ENCODE measurements around the gene CCT7. TPM values are rescaled to one million over a fixed set of nuclear protein-coding genes. Genes with fewer than 3 reads are reported as not detected.
"Not testable (repeated sequence)": the region's sequence is repeated elsewhere in the genome, so short reads cannot be mapped to it uniquely, and the experiment has no call there.

Gene CCT7
- polyA plus RNA-seq, 1 experiment: 331 TPM

DNA sequence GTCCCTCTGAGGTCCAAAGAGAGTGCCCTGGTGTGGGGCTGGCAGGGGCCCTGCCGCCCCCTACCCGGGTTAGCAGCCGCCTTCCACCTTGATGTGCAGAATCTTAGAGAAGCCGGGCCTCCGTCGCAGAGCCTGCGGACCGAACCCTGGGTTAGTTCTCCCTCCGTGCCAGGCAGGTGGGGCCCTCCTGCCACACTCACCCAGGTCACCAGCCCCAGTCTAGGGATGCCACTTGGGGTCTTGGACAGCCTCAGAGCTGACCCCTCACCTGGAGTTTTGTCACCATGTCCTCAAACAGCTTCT, 24.8 kb downstream of the CCT7 start:
- Histone ChIP-seq H3K9me3 (ENCODE audit: control insufficient read depth, insufficient read depth, low read length) (no peaks in the 10 kb centered on the region), H3K4me3 (ENCODE audit: low read depth, low read length) (no peak overlapping the region), H3K27me3 (ENCODE audit: control insufficient read depth, insufficient read depth, low read length) (no peaks in the 10 kb centered on the region), H3K27ac (ENCODE audit: low read depth, low read length) (no peak overlapping the region)
- no peak for DNase-seq (ENCODE audit: low read depth, low spot score)
- TF ChIP-seq, protein P1, sequence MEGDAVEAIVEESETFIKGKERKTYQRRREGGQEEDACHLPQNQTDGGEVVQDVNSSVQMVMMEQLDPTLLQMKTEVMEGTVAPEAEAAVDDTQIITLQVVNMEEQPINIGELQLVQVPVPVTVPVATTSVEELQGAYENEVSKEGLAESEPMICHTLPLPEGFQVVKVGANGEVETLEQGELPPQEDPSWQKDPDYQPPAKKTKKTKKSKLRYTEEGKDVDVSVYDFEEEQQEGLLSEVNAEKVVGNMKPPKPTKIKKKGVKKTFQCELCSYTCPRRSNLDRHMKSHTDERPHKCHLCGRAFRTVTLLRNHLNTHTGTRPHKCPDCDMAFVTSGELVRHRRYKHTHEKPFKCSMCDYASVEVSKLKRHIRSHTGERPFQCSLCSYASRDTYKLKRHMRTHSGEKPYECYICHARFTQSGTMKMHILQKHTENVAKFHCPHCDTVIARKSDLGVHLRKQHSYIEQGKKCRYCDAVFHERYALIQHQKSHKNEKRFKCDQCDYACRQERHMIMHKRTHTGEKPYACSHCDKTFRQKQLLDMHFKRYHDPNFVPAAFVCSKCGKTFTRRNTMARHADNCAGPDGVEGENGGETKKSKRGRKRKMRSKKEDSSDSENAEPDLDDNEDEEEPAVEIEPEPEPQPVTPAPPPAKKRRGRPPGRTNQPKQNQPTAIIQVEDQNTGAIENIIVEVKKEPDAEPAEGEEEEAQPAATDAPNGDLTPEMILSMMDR (IDR thresholded peaks at IDR 0.05; ENCODE audit: low read depth, low read length): no peak
- ChIA-PET POLR2A (no interaction called here), CTCF (no interaction called here)

DNA sequence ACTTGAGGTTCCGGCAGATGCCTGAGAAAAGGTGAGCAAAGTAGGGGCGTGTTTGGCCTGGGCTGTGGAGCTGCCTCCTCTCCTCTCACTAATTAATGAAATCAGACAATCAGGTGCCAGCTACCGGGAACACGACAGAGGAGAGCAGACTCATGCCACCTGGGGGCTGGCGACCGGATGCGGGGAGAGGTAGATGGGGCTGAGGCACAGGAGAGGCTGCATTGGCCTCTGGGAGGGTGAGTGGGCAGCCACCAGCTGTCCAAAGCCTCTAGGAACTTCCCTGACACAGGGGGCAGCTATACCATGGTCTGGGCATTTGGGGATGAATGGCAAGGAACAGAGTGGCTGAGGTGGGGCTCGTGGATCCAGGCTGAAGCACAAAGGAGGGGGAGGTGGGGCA, 25.2 kb downstream of the CCT7 start:
- H3K4me3 ChIP-seq (ENCODE audit: low read depth, low read length): no peak overlapping the region
- TF ChIP-seq, protein P1 (IDR thresholded peaks at IDR 0.05; ENCODE audit: low read depth, low read length): no peak
- POLR2A ChIA-PET: no interaction called here
- DNase-seq (ENCODE audit: low read depth, low spot score): no peak
- H3K27me3 ChIP-seq (ENCODE audit: control insufficient read depth, insufficient read depth, low read length): no peaks in the 10 kb centered on the region
- H3K9me3 ChIP-seq (ENCODE audit: control insufficient read depth, insufficient read depth, low read length): no peaks in the 10 kb centered on the region
- H3K27ac ChIP-seq (ENCODE audit: low read depth, low read length): no peak overlapping the region
- CTCF ChIA-PET: interaction anchor here (0.6 kb wide), 1 partner anchor 82 kb away, joined by 4 read pairs; no protein-coding TSS in a partner anchor

DNA sequence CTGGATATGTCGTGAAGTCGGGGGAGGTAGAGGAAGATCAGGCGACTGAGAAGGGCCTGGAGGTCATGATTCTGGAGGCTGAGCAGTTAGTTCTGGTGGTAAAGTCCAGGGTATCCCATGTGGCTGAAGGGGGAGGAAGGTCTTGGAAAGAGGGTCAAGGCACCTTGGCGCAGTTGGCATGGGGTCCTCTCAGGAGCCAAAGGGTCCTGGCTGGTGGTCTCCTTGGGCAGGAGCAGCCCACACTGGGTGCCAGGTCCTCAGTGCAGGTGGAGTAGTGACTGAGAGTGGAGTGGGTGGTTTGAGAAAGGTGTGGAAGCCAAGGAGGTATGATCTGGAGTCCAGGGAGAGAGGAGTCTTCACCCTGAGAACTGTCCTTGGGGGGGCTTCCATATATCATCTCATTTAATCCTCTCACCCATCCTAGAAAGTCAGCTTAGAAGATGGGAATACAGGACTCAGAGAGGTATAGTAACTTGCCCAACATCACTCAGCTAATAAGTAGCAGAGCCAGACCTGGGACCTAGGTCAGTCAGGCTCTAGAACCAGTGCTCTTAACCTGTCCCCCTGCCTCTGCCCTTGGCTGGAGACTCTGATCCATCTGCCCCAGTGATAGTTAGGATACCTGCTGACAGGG, 25.7 kb downstream of the CCT7 start:
- Histone ChIP-seq H3K27ac (ENCODE audit: low read depth, low read length) (no peak overlapping the region), H3K9me3 (ENCODE audit: control insufficient read depth, insufficient read depth, low read length) (no peaks in the 10 kb centered on the region), H3K27me3 (ENCODE audit: control insufficient read depth, insufficient read depth, low read length) (no peaks in the 10 kb centered on the region), H3K4me3 (ENCODE audit: low read depth, low read length) (no peak overlapping the region)
- POLR2A ChIA-PET: no interaction called here
- TF ChIP-seq, protein P1 (IDR thresholded peaks at IDR 0.05; ENCODE audit: low read depth, low read length): no peak
- DNase-seq (ENCODE audit: low read depth, low spot score): no peak
- CTCF ChIA-PET: interaction anchor here (0.6 kb wide), 2 partner anchors 82 to 266 kb away, joined by 3 to 4 read pairs; no protein-coding TSS in a partner anchor

DNA sequence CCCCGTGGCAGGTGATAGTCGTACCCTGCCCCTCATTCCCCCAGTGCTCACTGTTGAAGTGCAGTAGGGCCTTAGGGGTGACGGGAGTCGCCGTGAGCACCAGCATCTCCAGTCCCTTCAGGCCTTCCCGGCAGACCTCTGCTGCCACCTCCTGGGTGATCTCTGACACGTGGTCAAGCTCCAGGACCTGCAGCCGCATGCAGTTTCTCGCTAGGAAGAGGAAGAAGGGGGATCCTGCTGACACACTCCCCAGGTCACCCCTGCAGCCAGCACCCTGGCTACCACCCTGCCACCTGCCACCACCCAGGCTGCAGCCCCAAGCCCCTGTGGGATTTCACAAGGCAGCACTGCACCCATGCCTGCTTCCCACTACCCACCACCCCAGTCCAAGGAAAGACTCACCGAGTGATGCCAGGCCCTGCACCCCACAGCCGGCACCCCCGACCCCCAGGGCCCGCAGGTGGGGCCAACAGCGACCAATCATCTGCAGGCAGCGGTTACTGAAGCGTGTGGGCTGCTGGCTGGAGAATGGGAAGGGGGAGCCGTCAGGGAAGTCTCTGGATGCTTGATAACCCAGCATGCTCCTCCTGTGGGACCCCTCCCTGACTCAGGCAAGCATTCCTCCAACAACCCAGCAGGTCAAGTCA, 26.4 kb downstream of the CCT7 start:
- TF ChIP-seq, protein P1 (IDR thresholded peaks at IDR 0.05; ENCODE audit: low read depth, low read length): peak; percentile 39
- H3K27ac ChIP-seq (ENCODE audit: low read depth, low read length): no peak overlapping the region
- H3K27me3 ChIP-seq (ENCODE audit: control insufficient read depth, insufficient read depth, low read length): no peaks in the 10 kb centered on the region
- H3K9me3 ChIP-seq (ENCODE audit: control insufficient read depth, insufficient read depth, low read length): no peaks in the 10 kb centered on the region
- H3K4me3 ChIP-seq (ENCODE audit: low read depth, low read length): no peak overlapping the region
- POLR2A ChIA-PET: no interaction called here
- CTCF ChIA-PET: no interaction called here
- no peak for DNase-seq (ENCODE audit: low read depth, low spot score)

DNA sequence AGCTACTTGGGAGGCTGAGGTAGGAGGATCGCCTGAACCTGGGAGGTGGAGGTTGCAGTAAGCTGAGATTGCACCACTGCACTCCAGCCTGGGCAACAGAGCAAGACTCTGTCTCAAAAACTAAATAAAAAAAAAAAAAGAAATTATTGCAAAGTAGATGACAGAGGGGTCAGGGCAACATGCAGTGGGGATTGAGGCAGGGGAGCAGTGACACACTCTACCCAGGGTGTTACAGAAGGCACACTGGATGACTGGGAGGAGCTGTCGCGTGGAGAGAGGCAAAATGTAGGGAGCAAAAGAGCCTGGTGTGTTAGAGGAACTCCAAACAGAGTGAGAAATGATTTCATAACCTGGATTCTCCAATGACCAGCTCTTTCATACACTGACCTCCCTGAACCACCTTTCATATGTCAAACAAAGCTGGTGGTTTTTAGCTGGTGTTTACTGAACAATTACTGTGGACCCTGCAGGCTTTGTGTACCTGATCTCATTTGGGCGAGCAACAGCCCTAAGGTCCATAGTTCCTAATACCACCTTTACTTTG, 28.1 kb downstream of the CCT7 start:
- ChIA-PET POLR2A (no interaction called here), CTCF (interaction anchor here (1.1 kb wide), 2 partner anchors 17 to 49 kb away, joined by 3 to 4 read pairs; partner anchors contain the start of gene SMYD5)
- DNase-seq (ENCODE audit: low read depth, low spot score): no peak
- H3K27ac ChIP-seq (ENCODE audit: low read depth, low read length): no peak overlapping the region
- H3K27me3 ChIP-seq (ENCODE audit: control insufficient read depth, insufficient read depth, low read length): peaks cover 4% of the 10 kb centered on the region
- H3K4me3 ChIP-seq (ENCODE audit: low read depth, low read length): no peak overlapping the region
- H3K9me3 ChIP-seq (ENCODE audit: control insufficient read depth, insufficient read depth, low read length): no peaks in the 10 kb centered on the region
- TF ChIP-seq, protein P1 (IDR thresholded peaks at IDR 0.05; ENCODE audit: low read depth, low read length): no peak

DNA sequence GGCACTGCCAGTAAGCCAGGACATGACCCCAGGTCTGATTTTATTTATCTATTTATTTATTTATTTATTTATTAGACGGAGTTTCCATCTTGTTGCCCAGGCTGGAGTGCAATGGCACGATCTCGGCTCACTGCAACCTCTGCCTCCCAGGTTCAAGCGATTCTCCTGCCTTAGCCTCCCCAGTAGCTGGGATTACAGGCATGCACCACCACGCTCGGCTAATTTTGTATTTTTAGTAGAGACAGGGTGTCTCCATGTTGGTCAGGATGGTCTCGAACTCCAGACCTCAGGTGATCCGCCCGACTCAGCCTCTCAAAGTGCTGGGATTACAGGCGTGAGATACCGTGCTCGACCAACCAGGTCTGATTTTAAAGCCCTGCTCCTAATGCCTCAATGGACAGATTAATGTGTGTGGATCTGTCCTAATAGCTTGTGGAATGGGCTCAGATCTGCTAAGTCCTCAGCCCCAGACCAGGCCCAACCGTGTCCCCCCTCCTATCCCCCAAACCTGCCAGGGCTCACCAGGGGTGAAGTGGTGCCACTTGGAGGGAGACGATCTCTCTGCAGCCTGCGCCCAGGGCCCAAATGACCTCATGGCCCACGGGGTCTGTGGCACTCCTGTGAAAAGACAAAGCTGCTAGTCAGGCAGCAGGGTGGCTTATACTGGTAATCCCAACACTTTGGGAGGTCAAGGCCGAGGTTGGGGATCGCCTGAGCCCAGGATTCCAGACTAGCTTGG, 28.8 kb downstream of the CCT7 start:
- DNase-seq (ENCODE audit: low read depth, low spot score); H3K27me3 ChIP-seq (ENCODE audit: control insufficient read depth, insufficient read depth, low read length); H3K9me3 ChIP-seq (ENCODE audit: control insufficient read depth, insufficient read depth, low read length); H3K4me3 ChIP-seq (ENCODE audit: low read depth, low read length); POLR2A ChIA-PET; H3K27ac ChIP-seq (ENCODE audit: low read depth, low read length): not testable (repeated sequence)
- CTCF ChIA-PET: interaction anchor here (1.1 kb wide), 1 partner anchor 49 kb away, joined by 3 read pairs; the partner anchor contains the start of gene SMYD5
